Measurements from ENCODE around the gene PTPRS. TPM values are rescaled to one million over a fixed set of nuclear protein-coding genes. Genes with fewer than 3 reads are reported as not detected.

The PTPRS gene
- total RNA-seq, 1 experiment from 2014 or later, result 215 TPM

DNA sequence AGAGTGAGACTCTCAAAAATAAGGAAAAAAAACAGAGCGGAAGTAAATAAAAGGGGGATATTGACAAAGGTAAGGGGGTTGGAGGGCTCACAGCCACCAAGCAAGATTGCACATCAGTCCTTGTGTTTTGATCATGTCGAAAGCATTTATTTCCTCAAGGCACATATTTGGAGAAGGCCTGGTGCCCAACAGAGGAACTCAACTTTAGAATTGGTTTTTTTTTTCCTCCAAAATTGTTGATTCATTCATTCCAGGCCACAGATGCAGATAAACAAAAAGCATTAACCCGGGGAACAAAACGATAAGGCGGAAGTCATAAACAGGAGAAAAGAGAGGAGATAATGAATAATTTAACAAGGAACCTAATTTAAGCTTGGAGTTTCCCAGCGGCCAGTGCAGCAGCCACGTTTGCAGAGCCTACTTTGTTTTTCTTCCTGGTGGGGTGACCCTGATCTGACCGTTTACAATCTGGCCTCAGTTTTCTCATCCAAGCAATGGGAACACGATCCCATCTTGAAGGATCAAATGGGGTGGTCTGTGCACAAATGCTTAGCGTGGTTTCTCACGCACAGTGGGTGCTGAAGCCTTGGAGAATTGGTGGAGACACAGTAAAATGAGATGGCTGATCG lies 2.1 kb upstream of the PTPRS start:
- Histone ChIP-seq H3K4me1 (ENCODE audit: insufficient read depth, low read length, poor library complexity, severe bottlenecking) (peaks cover 11% of the 10 kb centered on the region), H3K27me3 (replicated peaks; ENCODE audit: insufficient read depth, low read depth, low read length, poor library complexity) (no peaks in the 10 kb centered on the region), H3K4me3 (ENCODE audit: low read depth, low read length, poor library complexity, severe bottlenecking) (no peak overlapping the region), H3K9me3 (ENCODE audit: low read depth, low read length, poor library complexity, severe bottlenecking) (no peaks in the 10 kb centered on the region), H3K27ac (ENCODE audit: low read depth, low read length, poor library complexity, severe bottlenecking) (no peak overlapping the region), H3K36me3 (ENCODE audit: insufficient read depth, low read length, poor library complexity, severe bottlenecking) (no peaks in the 10 kb centered on the region)
- intact Hi-C loops (cut with micrococcal nuclease; ENCODE audit: unreplicated experiment), result no loop called here
- no TSS peak for BruUV-seq (replicated peaks)
- TF ChIP-seq, protein P1, sequence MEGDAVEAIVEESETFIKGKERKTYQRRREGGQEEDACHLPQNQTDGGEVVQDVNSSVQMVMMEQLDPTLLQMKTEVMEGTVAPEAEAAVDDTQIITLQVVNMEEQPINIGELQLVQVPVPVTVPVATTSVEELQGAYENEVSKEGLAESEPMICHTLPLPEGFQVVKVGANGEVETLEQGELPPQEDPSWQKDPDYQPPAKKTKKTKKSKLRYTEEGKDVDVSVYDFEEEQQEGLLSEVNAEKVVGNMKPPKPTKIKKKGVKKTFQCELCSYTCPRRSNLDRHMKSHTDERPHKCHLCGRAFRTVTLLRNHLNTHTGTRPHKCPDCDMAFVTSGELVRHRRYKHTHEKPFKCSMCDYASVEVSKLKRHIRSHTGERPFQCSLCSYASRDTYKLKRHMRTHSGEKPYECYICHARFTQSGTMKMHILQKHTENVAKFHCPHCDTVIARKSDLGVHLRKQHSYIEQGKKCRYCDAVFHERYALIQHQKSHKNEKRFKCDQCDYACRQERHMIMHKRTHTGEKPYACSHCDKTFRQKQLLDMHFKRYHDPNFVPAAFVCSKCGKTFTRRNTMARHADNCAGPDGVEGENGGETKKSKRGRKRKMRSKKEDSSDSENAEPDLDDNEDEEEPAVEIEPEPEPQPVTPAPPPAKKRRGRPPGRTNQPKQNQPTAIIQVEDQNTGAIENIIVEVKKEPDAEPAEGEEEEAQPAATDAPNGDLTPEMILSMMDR (conservative IDR thresholded peaks at IDR 0.05; ENCODE audit: low read depth, low read length), result no peak
- no peak for TF ChIP-seq EZH2 (IDR thresholded peaks at IDR 0.05; ENCODE audit: borderline replicate concordance, low read depth, low read length, poor library complexity, severe bottlenecking)
- POLR2A ChIA-PET (ENCODE audit: low non-redundant PET), result no interaction called here
- CTCF ChIA-PET, result no interaction called here
- DNase-seq (ENCODE audit: low spot score), result peak; percentile 54

DNA sequence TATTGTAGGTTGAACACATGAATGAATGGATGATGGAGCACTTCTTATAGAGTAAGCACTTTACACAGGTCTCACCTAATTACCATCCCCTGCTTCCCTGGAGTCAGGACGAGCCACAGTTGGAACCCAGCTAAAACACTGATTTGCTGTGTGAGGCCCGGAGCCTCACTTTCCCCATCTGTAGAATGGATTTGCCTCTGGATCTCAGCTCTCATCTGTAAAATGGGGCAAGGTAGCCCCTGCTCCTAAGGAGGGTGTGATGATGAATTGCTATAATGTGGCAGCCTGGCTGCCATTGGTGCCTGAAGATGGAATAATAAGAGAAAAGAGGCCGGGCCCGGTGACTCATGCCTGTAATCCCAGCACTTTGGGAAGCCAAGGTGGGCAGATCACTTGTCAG lies 1.4 kb upstream of the PTPRS start:
- ChIA-PET CTCF (no interaction called here), POLR2A (ENCODE audit: low non-redundant PET) (no interaction called here)
- intact Hi-C loops (cut with micrococcal nuclease; ENCODE audit: unreplicated experiment), result no loop called here
- BruUV-seq (replicated peaks), result no TSS peak
- H3K27me3 ChIP-seq (replicated peaks; ENCODE audit: insufficient read depth, low read depth, low read length, poor library complexity), result no peaks in the 10 kb centered on the region
- peaks cover 11% of the 10 kb centered on the region for H3K4me1 ChIP-seq (ENCODE audit: insufficient read depth, low read length, poor library complexity, severe bottlenecking)
- TF ChIP-seq, protein P1 (conservative IDR thresholded peaks at IDR 0.05; ENCODE audit: low read depth, low read length), result no peak
- TF ChIP-seq EZH2 (IDR thresholded peaks at IDR 0.05; ENCODE audit: borderline replicate concordance, low read depth, low read length, poor library complexity, severe bottlenecking), result no peak
- H3K36me3 ChIP-seq (ENCODE audit: insufficient read depth, low read length, poor library complexity, severe bottlenecking), result no peaks in the 10 kb centered on the region
- H3K27ac ChIP-seq (ENCODE audit: low read depth, low read length, poor library complexity, severe bottlenecking), result no peak overlapping the region
- no peak overlapping the region for H3K4me3 ChIP-seq (ENCODE audit: low read depth, low read length, poor library complexity, severe bottlenecking)
- H3K9me3 ChIP-seq (ENCODE audit: low read depth, low read length, poor library complexity, severe bottlenecking), result no peaks in the 10 kb centered on the region
- DNase-seq (ENCODE audit: low spot score), result no peak

DNA sequence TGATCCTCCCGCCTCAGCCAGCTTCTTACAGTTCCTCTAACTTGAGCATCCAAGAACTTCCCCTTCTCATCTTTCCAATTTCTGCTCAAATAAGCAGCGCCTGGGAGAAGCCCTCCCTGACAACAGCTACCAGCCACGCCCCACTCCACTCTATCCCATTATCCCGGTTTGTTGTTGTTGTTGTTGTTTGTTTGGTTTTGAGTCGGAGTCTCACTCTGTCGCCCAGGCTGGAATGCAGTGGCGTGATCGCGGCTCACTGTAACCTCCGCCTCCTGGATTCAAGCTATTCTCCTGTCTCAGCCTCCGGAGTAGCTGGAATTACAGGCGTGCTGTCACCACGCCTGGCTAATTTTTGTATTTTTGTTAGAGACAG lies 822 bp upstream of the PTPRS start:
- H3K36me3 ChIP-seq (ENCODE audit: insufficient read depth, low read length, poor library complexity, severe bottlenecking), result no peaks in the 10 kb centered on the region
- no peak overlapping the region for H3K4me3 ChIP-seq (ENCODE audit: low read depth, low read length, poor library complexity, severe bottlenecking)
- H3K27me3 ChIP-seq (replicated peaks; ENCODE audit: insufficient read depth, low read depth, low read length, poor library complexity), result no peaks in the 10 kb centered on the region
- no peak for DNase-seq (ENCODE audit: low spot score)
- POLR2A ChIA-PET (ENCODE audit: low non-redundant PET), result no interaction called here
- H3K4me1 ChIP-seq (ENCODE audit: insufficient read depth, low read length, poor library complexity, severe bottlenecking), result peaks cover 11% of the 10 kb centered on the region
- no peaks in the 10 kb centered on the region for H3K9me3 ChIP-seq (ENCODE audit: low read depth, low read length, poor library complexity, severe bottlenecking)
- no peak overlapping the region for H3K27ac ChIP-seq (ENCODE audit: low read depth, low read length, poor library complexity, severe bottlenecking)
- intact Hi-C loops (cut with micrococcal nuclease; ENCODE audit: unreplicated experiment), result no loop called here
- BruUV-seq (replicated peaks), result no TSS peak
- TF ChIP-seq, protein P1 (conservative IDR thresholded peaks at IDR 0.05; ENCODE audit: low read depth, low read length), result no peak
- TF ChIP-seq EZH2 (IDR thresholded peaks at IDR 0.05; ENCODE audit: borderline replicate concordance, low read depth, low read length, poor library complexity, severe bottlenecking), result no peak
- CTCF ChIA-PET, result no interaction called here

All from A673 (cell line).